Stomach (tissue), 4 donors: ENCODE results near the gene ZSCAN9.

Source experiments
- EP300 ChIP-seq: sonication (generic); formaldehyde crosslinking; IDR thresholded peaks from one replicate; pipeline ENCODE4 v1.6.1; 2017; ENCODE audit warnings: antibody characterized with exemption
- POLR2A ChIP-seq, 4 donors: fragments of 450-650 bp; IDR thresholded peaks; one replicate each; pipeline ENCODE4 v1.6.1; 2016; ENCODE audit warnings: antibody characterized with exemption in 4 of 4, control low read depth in 2 of 4, mild to moderate bottlenecking in 1 of 4, moderate library complexity in 1 of 4
- POLR2AphosphoS5 ChIP-seq, 3 donors: sonication (generic); formaldehyde crosslinking; IDR thresholded peaks; one replicate each; pipeline ENCODE4 v1.6.1; 2016; ENCODE audit warnings: antibody characterized with exemption in 3 of 3
- TF ChIP-seq, protein P1 (sequence below), 7 experiments: fragments of 450-650 bp in 4 of 7; fragments of 200-600 bp in 3 of 7; sonication (generic) in 3 of 7; IDR thresholded peaks; one replicate each; pipeline ENCODE4 v1.5.1; 2016 to 2019; ENCODE audit warnings: antibody characterized with exemption in 7 of 7, control low read depth in 2 of 7, mild to moderate bottlenecking in 1 of 7

DNA sequence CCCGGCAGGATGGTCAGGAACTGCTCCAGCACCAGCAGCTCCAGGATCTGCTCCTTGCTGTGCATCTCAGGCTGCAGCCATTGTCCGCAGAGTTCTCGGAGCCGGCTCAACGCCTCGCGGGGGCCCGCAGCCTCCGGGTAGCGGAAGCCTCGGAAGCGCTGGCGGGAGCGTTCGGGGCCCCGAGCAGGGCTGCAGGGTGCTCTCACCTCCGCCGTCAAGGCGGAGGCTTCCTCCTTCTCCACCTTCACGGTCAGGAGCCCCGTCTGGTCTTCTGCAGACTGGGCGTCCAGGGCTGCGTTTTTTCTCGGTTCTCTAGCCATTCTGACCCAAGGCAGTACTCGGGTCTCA is 26.6 kb downstream of the ZSCAN9 start:
- TF ChIP-seq, protein P1, sequence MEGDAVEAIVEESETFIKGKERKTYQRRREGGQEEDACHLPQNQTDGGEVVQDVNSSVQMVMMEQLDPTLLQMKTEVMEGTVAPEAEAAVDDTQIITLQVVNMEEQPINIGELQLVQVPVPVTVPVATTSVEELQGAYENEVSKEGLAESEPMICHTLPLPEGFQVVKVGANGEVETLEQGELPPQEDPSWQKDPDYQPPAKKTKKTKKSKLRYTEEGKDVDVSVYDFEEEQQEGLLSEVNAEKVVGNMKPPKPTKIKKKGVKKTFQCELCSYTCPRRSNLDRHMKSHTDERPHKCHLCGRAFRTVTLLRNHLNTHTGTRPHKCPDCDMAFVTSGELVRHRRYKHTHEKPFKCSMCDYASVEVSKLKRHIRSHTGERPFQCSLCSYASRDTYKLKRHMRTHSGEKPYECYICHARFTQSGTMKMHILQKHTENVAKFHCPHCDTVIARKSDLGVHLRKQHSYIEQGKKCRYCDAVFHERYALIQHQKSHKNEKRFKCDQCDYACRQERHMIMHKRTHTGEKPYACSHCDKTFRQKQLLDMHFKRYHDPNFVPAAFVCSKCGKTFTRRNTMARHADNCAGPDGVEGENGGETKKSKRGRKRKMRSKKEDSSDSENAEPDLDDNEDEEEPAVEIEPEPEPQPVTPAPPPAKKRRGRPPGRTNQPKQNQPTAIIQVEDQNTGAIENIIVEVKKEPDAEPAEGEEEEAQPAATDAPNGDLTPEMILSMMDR (IDR thresholded peaks at IDR 0.05), result no peak
- TF ChIP-seq POLR2A (IDR thresholded peaks at IDR 0.05), result no peak
- TF ChIP-seq POLR2AphosphoS5 (IDR thresholded peaks at IDR 0.05), result no peak
- no peak for TF ChIP-seq EP300
